Lower lobe of right lung (tissue), 2 donors: ENCODE measurements around the gene ARHGAP22. TPM values are rescaled to one million over a fixed set of nuclear protein-coding genes. Genes with fewer than 3 reads are reported as not detected.

Experiments used
- ATAC-seq, 2 donors: fragments of 200-7000 bp; cut with Tn5 transposase; one replicate each; pipeline ENCODE4 v1.9.1; 2020 to 2022; ENCODE audit warnings: mild to moderate bottlenecking in 2 of 2, moderate library complexity in 2 of 2
- DNase-seq: peaks from one replicate; pipeline ENCODE4 v3.0.0-alpha.2; 2020
- H3K27ac ChIP-seq: fragments of 200-600 bp; one replicate; pipeline ENCODE4 v1.8.0; 2022
- H3K27me3 ChIP-seq: fragments of 200-600 bp; one replicate; pipeline ENCODE4 v1.8.0; 2022; ENCODE audit warnings: low read depth
- H3K36me3 ChIP-seq: fragments of 200-600 bp; one replicate; pipeline ENCODE4 v1.8.0; 2022; ENCODE audit warnings: mild to moderate bottlenecking
- H3K4me1 ChIP-seq: fragments of 200-600 bp; one replicate; pipeline ENCODE4 v1.8.0; 2022
- H3K4me3 ChIP-seq: fragments of 200-600 bp; one replicate; pipeline ENCODE4 v1.8.0; 2022; ENCODE audit warnings: mild to moderate bottlenecking
- H3K9me3 ChIP-seq: fragments of 200-600 bp; one replicate; pipeline ENCODE4 v1.8.0; 2022
- CTCF ChIP-seq: fragments of 200-600 bp; IDR thresholded peaks from one replicate; pipeline ENCODE4 v1.8.0; 2022; ENCODE audit warnings: antibody characterized with exemption, mild to moderate bottlenecking
- intact Hi-C: fragments of 100-400 bp; cut with DNase I; formaldehyde crosslinking; loops from one replicate; pipeline ENCODE4 v1.11.0; 2022
- total RNA-seq: library from RNA; stranded (reverse); fragmentation: NEBNext Ultra II Directional; extraction: Animal tissue kit (Norgen Biotek cat#: 25700); gene quantifications from one replicate; pipeline ENCODE4 v1.2.1, GENCODE V29; 2021
- donor health status: DM: no; HTN: yes; CAD: no; lungs with severe emphysema.

Gene ARHGAP22
- total RNA-seq, 1 donor from 2014 or later: 9.6 TPM

GRCh38 chr10:48516911-48517310 is 88.0 kb downstream of the ARHGAP22 start:
- Histone ChIP-seq H3K9me3 (peaks cover 18% of the 10 kb centered on the region), H3K36me3 (no peaks in the 10 kb centered on the region), H3K27ac (no peak overlapping the region), H3K4me3 (no peak overlapping the region), H3K4me1 (no peaks in the 10 kb centered on the region), H3K27me3 (peaks cover 2% of the 10 kb centered on the region)
- ATAC-seq (no peak), DNase-seq (no peak)
- no peak for TF ChIP-seq CTCF
- intact Hi-C loops: no loop called here

GRCh38 chr10:48514916-48515315 is 90.0 kb downstream of the ARHGAP22 start:
- no peak overlapping the region for H3K27ac ChIP-seq
- peaks cover 18% of the 10 kb centered on the region for H3K9me3 ChIP-seq
- no peaks in the 10 kb centered on the region for H3K36me3 ChIP-seq
- H3K4me1 ChIP-seq: no peaks in the 10 kb centered on the region
- no peak for TF ChIP-seq CTCF
- intact Hi-C loops: no loop called here
- no peaks in the 10 kb centered on the region for H3K27me3 ChIP-seq
- DNase-seq: no peak
- ATAC-seq: no peak
- no peak overlapping the region for H3K4me3 ChIP-seq

- H3K27me3 ChIP-seq: no peaks in the 10 kb centered on the region
- H3K4me1 ChIP-seq: no peaks in the 10 kb centered on the region
- DNase-seq (no peak), ATAC-seq (no peak)
- H3K27ac ChIP-seq: no peak overlapping the region
- peaks cover 18% of the 10 kb centered on the region for H3K9me3 ChIP-seq
- no peaks in the 10 kb centered on the region for H3K36me3 ChIP-seq
- intact Hi-C loops: no loop called here
- no peak for TF ChIP-seq CTCF
- H3K4me3 ChIP-seq: no peak overlapping the region
Measured at GRCh38 chr10:48514255-48514654, 90.6 kb downstream of the ARHGAP22 start.

- peaks cover 18% of the 10 kb centered on the region for H3K9me3 ChIP-seq
- no peak overlapping the region for H3K27ac ChIP-seq
- ATAC-seq: no peak
Measured at GRCh38 chr10:48512861-48513260, 92.0 kb downstream of the ARHGAP22 start.

GRCh38 chr10:48511875-48512231 is 93.0 kb downstream of the ARHGAP22 start:
- intact Hi-C loops: no loop called here
- Histone ChIP-seq H3K27me3 (no peaks in the 10 kb centered on the region), H3K27ac (no peak overlapping the region), H3K9me3 (peaks cover 18% of the 10 kb centered on the region), H3K4me1 (no peaks in the 10 kb centered on the region), H3K36me3 (no peaks in the 10 kb centered on the region), H3K4me3 (no peak overlapping the region)
- no peak for TF ChIP-seq CTCF
- ATAC-seq (peak; percentile 79 to 84), DNase-seq (no peak)

More at GRCh38 chr10:48512861-48513260, 92.0 kb downstream of the ARHGAP22 start:
- DNase-seq: no peak
- no peak overlapping the region for H3K4me3 ChIP-seq
- H3K36me3 ChIP-seq: no peaks in the 10 kb centered on the region
- no peaks in the 10 kb centered on the region for H3K27me3 ChIP-seq
- no peaks in the 10 kb centered on the region for H3K4me1 ChIP-seq
- intact Hi-C loops: no loop called here
- TF ChIP-seq CTCF: no peak
